Skeletal muscle cell (primary cell): Measurements from ENCODE around the gene EPHB3.

ENCODE experiments used
- DNase-seq: peaks from one replicate; pipeline ENCODE4 v3.0.0-alpha.2; 2010; ENCODE audit warnings: low read depth
- H3K4me3 ChIP-seq: 2 replicates; pipeline ENCODE4 v1.5.1; 2011; ENCODE audit warnings: low read depth, mild to moderate bottlenecking, control low read depth, low read length, moderate library complexity

The EPHB3 gene

DNA sequence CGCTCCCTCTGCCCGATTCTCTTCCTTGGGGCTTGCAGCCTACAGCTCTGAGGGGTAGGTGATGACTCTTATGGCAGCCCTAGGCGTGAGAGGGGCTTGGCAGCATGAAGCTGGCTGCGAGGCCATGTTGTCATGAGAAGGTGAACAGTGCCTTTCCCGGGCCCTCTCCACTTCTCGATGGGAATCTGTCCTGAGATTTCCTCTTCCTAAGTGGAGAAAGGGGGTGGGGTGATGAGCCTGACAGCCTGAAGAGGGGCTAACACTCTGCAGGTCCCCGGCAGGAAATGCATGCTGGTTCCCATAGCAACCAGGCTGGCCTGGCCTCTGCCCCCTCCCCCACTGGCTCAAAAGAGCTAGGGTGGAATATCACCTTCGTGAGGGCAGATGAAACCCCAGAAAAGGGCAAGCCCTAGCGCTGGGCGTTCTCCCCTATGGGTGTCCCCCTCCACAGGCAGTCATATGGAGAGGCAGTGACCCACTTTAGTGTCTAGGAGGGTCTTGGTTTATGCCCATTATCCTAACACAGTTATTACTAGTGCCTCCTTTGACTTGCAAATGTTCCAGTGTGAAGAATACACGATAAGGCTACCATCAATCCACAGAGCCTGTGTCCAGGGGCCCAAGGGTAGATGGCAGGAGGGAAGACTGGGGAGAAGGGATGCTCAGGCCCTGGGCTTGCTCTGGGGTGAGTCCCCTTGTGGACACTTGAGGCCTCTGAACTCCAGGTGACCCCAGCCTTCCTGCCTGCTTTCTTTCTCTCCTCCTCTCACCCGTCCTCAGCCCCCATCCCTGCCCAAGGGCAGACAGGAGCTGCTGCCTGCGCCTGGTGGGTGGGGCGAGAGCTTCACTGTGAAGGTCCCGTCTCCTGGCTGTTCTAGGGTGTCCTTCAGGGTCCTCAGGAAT is 13.2 kb downstream of the EPHB3 start:
- DNase-seq: no peak
- H3K4me3 ChIP-seq: no peak overlapping the region

- DNase-seq: no peak
- H3K4me3 ChIP-seq: no peak overlapping the region
These were observed 14.1 kb downstream of the EPHB3 start for GRCh38 chr3:184575701-184576100.

- no peak overlapping the region for H3K4me3 ChIP-seq
- DNase-seq: no peak
These were observed 15.1 kb downstream of the EPHB3 start for GRCh38 chr3:184576457-184577240.

GRCh38 chr3:184577546-184577945 is 16.0 kb downstream of the EPHB3 start:
- no peak for DNase-seq

GRCh38 chr3:184578218-184578617 is 16.6 kb downstream of the EPHB3 start:
- no peak for DNase-seq
- H3K4me3 ChIP-seq: no peak overlapping the region

More at GRCh38 chr3:184577546-184577945, 16.0 kb downstream of the EPHB3 start:
- H3K4me3 ChIP-seq: no peak overlapping the region

DNA sequence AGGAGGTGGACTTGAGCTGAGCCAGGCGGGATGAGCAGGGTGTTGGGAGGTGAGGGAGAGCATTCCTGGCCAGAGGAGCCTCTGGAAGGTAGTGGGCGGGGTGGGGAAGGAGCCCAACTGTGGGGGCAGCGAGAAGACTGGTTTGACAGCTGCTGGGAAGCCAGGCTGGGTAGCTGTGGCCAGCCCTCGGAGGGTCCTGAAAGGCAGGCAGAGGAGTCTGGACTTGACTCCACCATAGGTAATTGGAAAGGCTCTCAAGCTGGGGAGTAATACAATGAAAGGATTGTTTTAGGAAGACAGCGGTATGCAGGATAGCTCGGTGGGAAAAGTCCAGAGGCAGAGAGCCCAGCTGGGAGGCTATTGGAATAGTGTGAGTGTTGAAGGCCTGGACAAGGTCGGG is 17.2 kb downstream of the EPHB3 start:
- no peak overlapping the region for H3K4me3 ChIP-seq
- no peak for DNase-seq

- H3K4me3 ChIP-seq: no peak overlapping the region
- DNase-seq: no peak
These were observed 17.9 kb downstream of the EPHB3 start for GRCh38 chr3:184579513-184579912.

GRCh38 chr3:184580376-184580775 is 18.8 kb downstream of the EPHB3 start:
- H3K4me3 ChIP-seq: no peak overlapping the region
- DNase-seq: no peak

DNA sequence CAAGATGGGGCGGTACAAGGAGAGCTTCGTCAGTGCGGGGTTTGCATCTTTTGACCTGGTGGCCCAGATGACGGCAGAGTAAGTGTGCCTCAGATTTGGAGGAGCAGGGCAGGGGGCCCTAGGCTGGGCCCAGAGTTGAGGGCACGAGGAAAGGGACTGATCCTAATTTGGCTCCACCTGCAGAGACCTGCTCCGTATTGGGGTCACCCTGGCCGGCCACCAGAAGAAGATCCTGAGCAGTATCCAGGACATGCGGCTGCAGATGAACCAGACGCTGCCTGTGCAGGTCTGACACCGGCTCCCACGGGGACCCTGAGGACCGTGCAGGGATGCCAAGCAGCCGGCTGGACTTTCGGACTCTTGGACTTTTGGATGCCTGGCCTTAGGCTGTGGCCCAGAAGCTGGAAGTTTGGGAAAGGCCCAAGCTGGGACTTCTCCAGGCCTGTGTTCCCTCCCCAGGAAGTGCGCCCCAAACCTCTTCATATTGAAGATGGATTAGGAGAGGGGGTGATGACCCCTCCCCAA is 19.8 kb downstream of the EPHB3 start:
- no peak for DNase-seq
- H3K4me3 ChIP-seq: no peak overlapping the region

DNA sequence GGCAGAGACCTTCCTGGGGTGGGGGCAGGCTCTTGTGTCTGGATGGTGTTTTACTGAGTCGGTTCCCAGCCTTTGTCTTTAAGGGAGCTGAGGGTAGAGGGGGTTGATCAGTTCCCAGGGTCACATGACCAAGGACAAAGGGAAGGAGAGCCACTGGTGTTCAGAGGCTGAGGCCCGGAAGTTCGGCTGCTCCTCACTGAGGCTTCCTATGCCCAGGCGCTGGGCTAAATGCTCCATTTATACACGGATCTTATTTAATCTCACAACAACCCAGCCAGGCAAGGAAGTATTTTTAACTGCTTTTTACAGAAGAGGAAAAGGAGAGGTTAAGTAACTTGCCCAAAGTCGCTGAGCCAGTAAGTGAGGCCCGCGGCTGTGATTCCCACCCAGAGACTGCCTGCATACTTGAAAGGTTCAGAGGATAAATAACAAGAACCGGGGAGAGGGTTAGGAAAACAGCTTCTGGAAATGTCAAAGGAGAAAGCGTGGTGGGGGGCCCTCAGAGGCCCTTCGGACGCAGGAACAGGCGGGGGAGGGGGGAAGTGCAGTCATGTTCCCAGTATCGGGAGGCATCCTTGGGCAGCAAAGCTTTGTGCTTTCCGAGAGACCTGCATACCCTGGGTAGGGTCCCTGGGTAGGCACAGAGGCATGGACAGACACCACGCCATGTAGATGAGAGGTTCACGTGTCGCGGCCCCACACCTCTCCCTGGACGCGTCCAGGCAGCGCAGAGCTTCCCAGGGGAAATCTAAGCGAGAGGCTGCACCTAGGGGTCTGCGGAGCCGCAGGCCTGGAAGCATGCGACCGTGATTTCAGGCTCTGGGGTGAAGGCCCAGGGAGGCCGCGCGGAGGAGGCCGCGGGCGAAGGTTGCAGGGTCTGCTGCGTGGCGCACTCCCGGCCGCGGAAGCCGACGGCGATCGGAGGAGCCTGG is 21.3 kb downstream of the EPHB3 start:
- peak overlapping the region; percentile 18 for H3K4me3 ChIP-seq
- no peak for DNase-seq

DNA sequence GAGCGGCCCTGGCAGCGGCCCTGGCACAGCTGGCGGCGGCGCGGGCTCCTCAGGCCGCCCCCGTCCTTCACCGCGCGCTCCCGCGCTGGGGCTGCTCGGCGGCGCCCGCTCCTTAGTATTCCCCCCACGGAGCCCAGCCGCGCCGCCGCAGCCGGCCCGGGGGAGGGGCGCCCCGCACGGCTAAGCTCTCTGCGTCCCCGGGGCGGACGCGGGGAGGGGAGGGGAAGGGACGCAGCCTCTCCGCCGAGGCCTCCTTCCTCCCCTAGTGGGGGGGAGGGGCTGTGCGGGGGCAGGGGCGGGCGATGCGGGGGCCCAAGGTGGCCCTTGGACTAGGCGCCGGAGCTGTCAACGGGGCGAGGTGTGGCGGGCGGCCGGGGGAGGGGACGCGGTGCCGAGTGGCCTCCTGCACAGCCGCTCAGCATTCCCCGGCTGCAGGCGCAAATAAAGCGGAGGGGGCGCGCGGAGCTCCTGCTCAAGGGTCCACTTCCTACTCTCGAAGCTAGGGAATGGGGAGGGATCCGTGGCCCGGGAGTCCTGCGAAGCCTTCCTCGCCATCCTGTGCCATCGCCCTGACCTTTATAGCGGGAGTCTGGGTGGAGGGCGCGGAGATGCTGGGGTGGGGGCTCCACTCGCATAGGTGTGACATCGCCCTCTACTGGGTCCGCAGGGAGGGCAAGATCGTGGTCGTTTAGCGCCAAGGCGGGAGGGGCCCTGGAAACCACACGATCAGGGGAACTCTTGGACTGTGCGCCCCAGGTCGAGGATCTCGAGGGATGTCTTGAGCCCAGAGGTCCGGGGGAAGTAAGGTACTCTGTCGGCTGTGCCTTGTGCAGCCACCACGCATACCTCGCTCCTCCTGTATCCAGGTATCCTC is 22.2 kb downstream of the EPHB3 start:
- peak overlapping the region; percentile 18 for H3K4me3 ChIP-seq
- DNase-seq: no peak

DNA sequence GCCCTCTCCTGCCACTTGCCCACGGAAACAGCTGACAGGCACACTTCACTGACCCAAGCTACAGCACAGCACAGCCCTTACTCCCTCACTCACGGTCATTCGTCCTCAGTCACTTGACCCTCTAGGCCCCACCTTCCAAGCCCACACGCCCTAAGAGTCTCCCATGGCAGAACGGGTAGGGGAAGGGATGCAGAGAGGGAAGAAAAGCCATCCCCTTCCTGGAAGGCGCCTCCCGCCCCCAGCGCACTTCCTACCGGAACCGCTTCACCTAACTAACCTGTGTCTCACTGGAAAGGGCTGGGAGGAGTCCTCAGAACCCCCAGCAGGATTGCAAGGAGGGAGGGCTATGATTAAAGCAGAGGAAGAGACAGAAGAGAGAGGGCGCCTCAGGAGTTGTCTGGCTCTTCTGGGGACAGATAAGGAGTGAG is 22.9 kb downstream of the EPHB3 start:
- no peak for DNase-seq
- H3K4me3 ChIP-seq: no peak overlapping the region

GRCh38 chr3:184585545-184585944 is 24.0 kb downstream of the EPHB3 start:
- no peak overlapping the region for H3K4me3 ChIP-seq
- no peak for DNase-seq

GRCh38 chr3:184586851-184587250 is 25.3 kb downstream of the EPHB3 start:
- H3K4me3 ChIP-seq: no peak overlapping the region
- no peak for DNase-seq

GRCh38 chr3:184588776-184589175 is 27.2 kb downstream of the EPHB3 start:
- no peak for DNase-seq
- H3K4me3 ChIP-seq: no peak overlapping the region

GRCh38 chr3:184590795-184591194 is 29.2 kb downstream of the EPHB3 start:
- DNase-seq: no peak
- no peak overlapping the region for H3K4me3 ChIP-seq

GRCh38 chr3:184591789-184592188 is 30.2 kb downstream of the EPHB3 start:
- DNase-seq: no peak
- H3K4me3 ChIP-seq: no peak overlapping the region
